GM06990 (cell line): Measurements from ENCODE around the gene SUN2.

ENCODE experiments used
- DNase-seq: peaks from one replicate; pipeline ENCODE4 v3.0.0-alpha.2; 2011; ENCODE audit not compliant: insufficient read length; ENCODE audit errors: extremely low read depth
- H3K27me3 ChIP-seq: replicated peaks from 2 replicates; pipeline ENCODE4 v1.6.0; 2011; ENCODE audit warnings: low read length; ENCODE audit not compliant: control insufficient read depth, insufficient read depth
- H3K36me3 ChIP-seq: 2 replicates; pipeline ENCODE4 v1.5.1; 2011; ENCODE audit warnings: low read length; ENCODE audit not compliant: control insufficient read depth, insufficient read depth
- H3K4me3 ChIP-seq: replicated peaks from 2 replicates; pipeline ENCODE4 v1.5.1; 2011; ENCODE audit warnings: low read depth, mild to moderate bottlenecking, control low read depth, low read length
- TF ChIP-seq, protein P1 (sequence below): IDR thresholded peaks from 2 replicates; pipeline ENCODE4 v1.5.1; 2011; ENCODE audit warnings: low read length, control low read depth, mild to moderate bottlenecking, inconsistent platforms; ENCODE audit not compliant: insufficient read depth, poor library complexity, severe bottlenecking

Gene SUN2

GRCh38 chr22:38716271-38716670 is 39.5 kb downstream of the SUN2 start:
- no peak for DNase-seq
- TF ChIP-seq, protein P1, sequence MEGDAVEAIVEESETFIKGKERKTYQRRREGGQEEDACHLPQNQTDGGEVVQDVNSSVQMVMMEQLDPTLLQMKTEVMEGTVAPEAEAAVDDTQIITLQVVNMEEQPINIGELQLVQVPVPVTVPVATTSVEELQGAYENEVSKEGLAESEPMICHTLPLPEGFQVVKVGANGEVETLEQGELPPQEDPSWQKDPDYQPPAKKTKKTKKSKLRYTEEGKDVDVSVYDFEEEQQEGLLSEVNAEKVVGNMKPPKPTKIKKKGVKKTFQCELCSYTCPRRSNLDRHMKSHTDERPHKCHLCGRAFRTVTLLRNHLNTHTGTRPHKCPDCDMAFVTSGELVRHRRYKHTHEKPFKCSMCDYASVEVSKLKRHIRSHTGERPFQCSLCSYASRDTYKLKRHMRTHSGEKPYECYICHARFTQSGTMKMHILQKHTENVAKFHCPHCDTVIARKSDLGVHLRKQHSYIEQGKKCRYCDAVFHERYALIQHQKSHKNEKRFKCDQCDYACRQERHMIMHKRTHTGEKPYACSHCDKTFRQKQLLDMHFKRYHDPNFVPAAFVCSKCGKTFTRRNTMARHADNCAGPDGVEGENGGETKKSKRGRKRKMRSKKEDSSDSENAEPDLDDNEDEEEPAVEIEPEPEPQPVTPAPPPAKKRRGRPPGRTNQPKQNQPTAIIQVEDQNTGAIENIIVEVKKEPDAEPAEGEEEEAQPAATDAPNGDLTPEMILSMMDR, result no peak
- Histone ChIP-seq H3K4me3 (no peak overlapping the region), H3K27me3 (no peaks in the 10 kb centered on the region), H3K36me3 (peaks cover 28% of the 10 kb centered on the region)

GRCh38 chr22:38715852-38716251 is 39.9 kb downstream of the SUN2 start:
- Histone ChIP-seq H3K4me3 (no peak overlapping the region), H3K36me3 (peaks cover 28% of the 10 kb centered on the region), H3K27me3 (no peaks in the 10 kb centered on the region)
- TF ChIP-seq, protein P1, result no peak
- DNase-seq, result no peak

DNA sequence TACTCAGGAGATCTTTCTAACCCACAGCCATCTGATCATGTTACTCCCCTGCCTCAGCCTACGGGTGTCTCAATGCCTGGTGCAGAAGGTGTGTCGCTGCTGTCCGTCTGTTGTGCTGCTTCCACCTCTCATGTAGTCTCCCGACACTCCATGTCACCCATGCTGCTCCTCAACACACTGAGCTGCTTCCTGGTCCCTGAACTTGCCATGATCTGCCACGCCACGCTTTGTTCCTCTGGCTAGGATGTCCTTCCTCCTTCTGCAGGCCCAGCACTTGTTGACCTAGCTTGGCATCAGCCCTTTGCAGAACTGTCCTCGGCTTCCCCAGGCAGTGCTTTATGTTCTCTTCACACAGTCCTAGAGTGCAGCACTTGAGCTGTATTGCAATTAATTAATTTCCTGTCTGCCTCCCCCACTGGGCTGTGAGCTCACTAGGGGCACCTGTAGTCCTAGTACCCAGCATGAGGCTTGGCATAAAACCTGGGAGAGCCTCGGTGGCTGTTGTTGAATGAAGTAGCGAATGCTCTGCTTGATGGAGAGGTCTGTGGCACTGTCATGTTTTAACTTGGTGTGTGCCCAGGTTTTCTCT is 40.5 kb downstream of the SUN2 start:
- Histone ChIP-seq H3K27me3 (no peaks in the 10 kb centered on the region), H3K4me3 (no peak overlapping the region), H3K36me3 (peaks cover 29% of the 10 kb centered on the region)
- TF ChIP-seq, protein P1, result no peak
- no peak for DNase-seq

- no peak for DNase-seq
- TF ChIP-seq, protein P1, result no peak
- Histone ChIP-seq H3K4me3 (no peak overlapping the region), H3K36me3 (peaks cover 32% of the 10 kb centered on the region), H3K27me3 (no peaks in the 10 kb centered on the region)
Measured at GRCh38 chr22:38713921-38714320, 41.9 kb downstream of the SUN2 start.

- H3K27me3 ChIP-seq, result no peaks in the 10 kb centered on the region
- no peak for DNase-seq
- TF ChIP-seq, protein P1, result no peak
- peaks cover 29% of the 10 kb centered on the region for H3K36me3 ChIP-seq
- no peak overlapping the region for H3K4me3 ChIP-seq
Measured at GRCh38 chr22:38712486-38713207, 43.2 kb downstream of the SUN2 start.
